Measurements from ENCODE around the gene GRIFIN.

The GRIFIN gene

GRCh38 chr7:2443491-2443890 is 32.7 kb downstream of the GRIFIN start:
- Histone ChIP-seq H3K27ac (ENCODE audit: low read depth, low read length) (no peak overlapping the region), H3K9me3 (ENCODE audit: control insufficient read depth, insufficient read depth, low read length) (no peaks in the 10 kb centered on the region), H3K4me1 (ENCODE audit: control insufficient read depth, low read length) (no peaks in the 10 kb centered on the region), H4K20me1 (ENCODE audit: control insufficient read depth, insufficient read depth, low read depth, low read length) (0 out of 2 replicates have a peak, but pooled peaks cover 5% of the 10 kb centered on the region), H3K36me3 (ENCODE audit: control insufficient read depth, low read length) (no peaks in the 10 kb centered on the region), H3F3A (ENCODE audit: control insufficient read depth, insufficient read depth) (no peaks in the 10 kb centered on the region), H3K27me3 (ENCODE audit: control insufficient read depth, low read length) (no peaks in the 10 kb centered on the region), H3K9me2 (replicated peaks; ENCODE audit: control insufficient read depth, low read length) (no peaks in the 10 kb centered on the region), H3K4me3 (ENCODE audit: low read length) (no peak overlapping the region), H3K4me2 (ENCODE audit: low read length) (no peak overlapping the region), H3K79me2 (ENCODE audit: control insufficient read depth, low read length) (no peaks in the 10 kb centered on the region)
- TF ChIP-seq EZH2phosphoT487 (IDR thresholded peaks at IDR 0.05; ENCODE audit: borderline replicate concordance, low read length) (no peak), CTCF (IDR thresholded peaks at IDR 0.05; ENCODE audit: low read depth, low read length, poor library complexity, severe bottlenecking) (no peak)

- no peaks in the 10 kb centered on the region for H3K9me3 ChIP-seq (ENCODE audit: control insufficient read depth, insufficient read depth, low read length)
- H3K4me3 ChIP-seq (ENCODE audit: low read length), result no peak overlapping the region
- H3K36me3 ChIP-seq (ENCODE audit: control insufficient read depth, low read length), result no peaks in the 10 kb centered on the region
- no peaks in the 10 kb centered on the region for H3K79me2 ChIP-seq (ENCODE audit: control insufficient read depth, low read length)
- H3F3A ChIP-seq (ENCODE audit: control insufficient read depth, insufficient read depth), result no peaks in the 10 kb centered on the region
- no peak for TF ChIP-seq CTCF (IDR thresholded peaks at IDR 0.05; ENCODE audit: low read depth, low read length, poor library complexity, severe bottlenecking)
- no peak for TF ChIP-seq EZH2phosphoT487 (IDR thresholded peaks at IDR 0.05; ENCODE audit: borderline replicate concordance, low read length)
- H3K27ac ChIP-seq (ENCODE audit: low read depth, low read length), result no peak overlapping the region
- no peaks in the 10 kb centered on the region for H3K4me1 ChIP-seq (ENCODE audit: control insufficient read depth, low read length)
- H3K9me2 ChIP-seq (replicated peaks; ENCODE audit: control insufficient read depth, low read length), result no peaks in the 10 kb centered on the region
- 0 out of 2 replicates have a peak, but pooled peaks cover 6% of the 10 kb centered on the region for H4K20me1 ChIP-seq (ENCODE audit: control insufficient read depth, insufficient read depth, low read depth, low read length)
- no peak overlapping the region for H3K4me2 ChIP-seq (ENCODE audit: low read length)
- no peaks in the 10 kb centered on the region for H3K27me3 ChIP-seq (ENCODE audit: control insufficient read depth, low read length)
Observed at GRCh38 chr7:2441430-2442058, 34.7 kb downstream of the GRIFIN start.

- Histone ChIP-seq H3K4me2 (ENCODE audit: low read length) (no peak overlapping the region), H3K27me3 (ENCODE audit: control insufficient read depth, low read length) (no peaks in the 10 kb centered on the region), H3K36me3 (ENCODE audit: control insufficient read depth, low read length) (no peaks in the 10 kb centered on the region), H3K4me3 (ENCODE audit: low read length) (no peak overlapping the region), H3K9me2 (replicated peaks; ENCODE audit: control insufficient read depth, low read length) (no peaks in the 10 kb centered on the region), H3K9me3 (ENCODE audit: control insufficient read depth, insufficient read depth, low read length) (no peaks in the 10 kb centered on the region), H3F3A (ENCODE audit: control insufficient read depth, insufficient read depth) (no peaks in the 10 kb centered on the region), H4K20me1 (ENCODE audit: control insufficient read depth, insufficient read depth, low read depth, low read length) (0 out of 2 replicates have a peak, but pooled peaks cover 6% of the 10 kb centered on the region), H3K27ac (ENCODE audit: low read depth, low read length) (no peak overlapping the region), H3K4me1 (ENCODE audit: control insufficient read depth, low read length) (no peaks in the 10 kb centered on the region), H3K79me2 (ENCODE audit: control insufficient read depth, low read length) (no peaks in the 10 kb centered on the region)
- TF ChIP-seq EZH2phosphoT487 (IDR thresholded peaks at IDR 0.05; ENCODE audit: borderline replicate concordance, low read length) (no peak), CTCF (IDR thresholded peaks at IDR 0.05; ENCODE audit: low read depth, low read length, poor library complexity, severe bottlenecking) (no peak)
Observed at GRCh38 chr7:2440608-2441245, 35.5 kb downstream of the GRIFIN start.
